ENCODE data around the gene ILDR1. TPM values are rescaled to one million over a fixed set of nuclear protein-coding genes. Genes with fewer than 3 reads are reported as not detected.

Gene ILDR1
- total and polyA plus RNA-seq, 2 donors (not counting 3 experiments of a cell fraction or from before 2014, with no cell fraction given) = not detected

DNA sequence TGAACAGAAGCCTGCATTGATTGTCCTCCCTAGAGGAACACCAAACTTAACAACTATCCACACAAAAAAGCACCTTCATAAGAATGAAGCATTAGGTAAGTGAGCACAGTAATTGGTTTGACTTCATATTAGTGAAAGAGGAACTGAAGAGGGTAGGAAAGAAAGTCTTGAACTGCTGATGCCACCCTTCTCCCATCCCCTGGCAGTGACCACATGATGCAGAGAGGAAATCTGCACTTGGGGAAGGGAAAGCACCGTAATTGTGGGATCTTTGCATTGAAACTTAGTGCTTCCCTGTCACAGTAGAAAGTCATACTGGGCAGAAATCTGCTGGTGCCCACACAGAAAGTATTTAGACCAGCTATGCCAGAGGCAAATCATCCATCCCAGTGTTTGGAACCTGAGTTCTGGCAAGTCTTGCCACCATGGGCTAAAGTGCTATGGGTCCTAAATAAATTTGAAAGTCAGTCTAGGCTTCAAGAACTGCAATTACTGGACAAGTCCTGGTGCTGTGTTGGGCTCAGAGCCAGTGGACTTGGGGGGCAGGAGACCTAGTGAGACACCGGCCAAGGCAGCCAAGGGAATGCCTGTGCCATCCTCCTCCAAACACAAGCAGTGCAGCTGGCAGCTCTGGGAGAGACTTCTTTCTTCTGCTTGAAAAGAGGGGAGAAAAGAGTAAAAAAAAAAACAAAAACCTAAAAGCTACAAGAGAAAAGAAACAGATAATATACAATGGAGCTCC, 64.2 kb downstream of the ILDR1 start:
- Histone ChIP-seq H3K4me1 (ENCODE audit: control insufficient read depth, extremely low read depth, insufficient read depth, low read length) (no peaks in the 10 kb centered on the region), H3K9me3 (replicated peaks; ENCODE audit: control insufficient read depth, insufficient read depth, low read length) (no peaks in the 10 kb centered on the region), H4K20me1 (replicated peaks; ENCODE audit: control insufficient read depth, extremely low read depth, insufficient read depth, low read length) (no peaks in the 10 kb centered on the region), H3K79me2 (ENCODE audit: control insufficient read depth, insufficient read depth, low read length) (no peaks in the 10 kb centered on the region), H3K9me1 (replicated peaks; ENCODE audit: control insufficient read depth, extremely low read depth, insufficient read depth, low read length) (no peaks in the 10 kb centered on the region), H3K36me3 (ENCODE audit: control insufficient read depth in 2 of 2, extremely low read depth in 1 of 2, insufficient read depth in 2 of 2, low read length in 2 of 2) (no peaks in the 10 kb centered on the region), H3K9ac (replicated peaks; ENCODE audit: extremely low read depth, insufficient read depth, low read length) (no peak overlapping the region), H3K27ac (ENCODE audit: insufficient read depth, low read depth, low read length) (no peak overlapping the region), H3K27me3 (ENCODE audit: control insufficient read depth in 2 of 2, insufficient read depth in 2 of 2, low read length in 2 of 2) (no peaks in the 10 kb centered on the region), H3K4me3 (replicated peaks in 1 of 3; ENCODE audit: insufficient read depth in 1 of 3, low read depth in 1 of 3, low read length in 3 of 3) (no peak overlapping the region), H2AFZ (ENCODE audit: low read depth, low read length) (no peak overlapping the region), H3K4me2 (ENCODE audit: insufficient read depth, low read length) (no peak overlapping the region)
- ChIA-PET POLR2A (no interaction called here), CTCF (no interaction called here)
- dilution Hi-C loops (cut with MboI; ENCODE audit: extremely low pct_ligation_motif_present, low sequenced_read_pairs) = no loop called here
- BruUV-seq (replicated peaks) = no TSS peak
- intact Hi-C loops (cut with micrococcal nuclease) = no loop called here
- no peak for FAIRE-seq
- no peak for TF ChIP-seq MYC (IDR thresholded peaks at IDR 0.05; ENCODE audit: low read depth, low read length)
- no peak for TF ChIP-seq POLR2A (IDR thresholded peaks at IDR 0.05; ENCODE audit: low read depth, low read length)
- TF ChIP-seq FOS (IDR thresholded peaks at IDR 0.05; ENCODE audit: borderline replicate concordance, insufficient read depth, low read length) = no peak
- TF ChIP-seq POLR2AphosphoS5 (IDR thresholded peaks at IDR 0.05; ENCODE audit: insufficient read depth, low read depth, low read length) = no peak
- TF ChIP-seq JUN (IDR thresholded peaks at IDR 0.05; ENCODE audit: borderline replicate concordance, insufficient read depth, insufficient read length, low read depth) = no peak
- TF ChIP-seq, protein P1, sequence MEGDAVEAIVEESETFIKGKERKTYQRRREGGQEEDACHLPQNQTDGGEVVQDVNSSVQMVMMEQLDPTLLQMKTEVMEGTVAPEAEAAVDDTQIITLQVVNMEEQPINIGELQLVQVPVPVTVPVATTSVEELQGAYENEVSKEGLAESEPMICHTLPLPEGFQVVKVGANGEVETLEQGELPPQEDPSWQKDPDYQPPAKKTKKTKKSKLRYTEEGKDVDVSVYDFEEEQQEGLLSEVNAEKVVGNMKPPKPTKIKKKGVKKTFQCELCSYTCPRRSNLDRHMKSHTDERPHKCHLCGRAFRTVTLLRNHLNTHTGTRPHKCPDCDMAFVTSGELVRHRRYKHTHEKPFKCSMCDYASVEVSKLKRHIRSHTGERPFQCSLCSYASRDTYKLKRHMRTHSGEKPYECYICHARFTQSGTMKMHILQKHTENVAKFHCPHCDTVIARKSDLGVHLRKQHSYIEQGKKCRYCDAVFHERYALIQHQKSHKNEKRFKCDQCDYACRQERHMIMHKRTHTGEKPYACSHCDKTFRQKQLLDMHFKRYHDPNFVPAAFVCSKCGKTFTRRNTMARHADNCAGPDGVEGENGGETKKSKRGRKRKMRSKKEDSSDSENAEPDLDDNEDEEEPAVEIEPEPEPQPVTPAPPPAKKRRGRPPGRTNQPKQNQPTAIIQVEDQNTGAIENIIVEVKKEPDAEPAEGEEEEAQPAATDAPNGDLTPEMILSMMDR (IDR thresholded peaks at IDR 0.05; ENCODE audit: extremely low read depth in 1 of 2, insufficient read depth in 1 of 2, low read depth in 1 of 2, low read length in 2 of 2) = no peak
- TF ChIP-seq, protein P2, sequence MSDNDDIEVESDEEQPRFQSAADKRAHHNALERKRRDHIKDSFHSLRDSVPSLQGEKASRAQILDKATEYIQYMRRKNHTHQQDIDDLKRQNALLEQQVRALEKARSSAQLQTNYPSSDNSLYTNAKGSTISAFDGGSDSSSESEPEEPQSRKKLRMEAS (IDR thresholded peaks at IDR 0.05; ENCODE audit: insufficient read depth, insufficient read length) = no peak
- TF ChIP-seq EZH2 (IDR thresholded peaks at IDR 0.05; ENCODE audit: borderline replicate concordance, low read depth, low read length, severe bottlenecking) = no peak
- DNase-seq (ENCODE audit: low read depth, low spot score) = no peak
